ENCODE results near the gene LIAS. TPM values are rescaled to one million over a fixed set of nuclear protein-coding genes. Genes with fewer than 3 reads are reported as not detected.
A peak's percentile ranks its signal among the peaks of the same experiment; 100 is the strongest.

Gene LIAS
- total and polyA plus RNA-seq, 2 of the 13 experiments (the other 11 are each of a cell fraction or from before 2014, with no cell fraction given): 16.0 to 16.6 TPM

- TF ChIP-seq ZNF280B (CRISPR knock-in tag; IDR thresholded peaks at IDR 0.05; ENCODE audit: borderline replicate concordance) (no peak), ZNF329 (CRISPR knock-in tag; IDR thresholded peaks at IDR 0.05; ENCODE audit: low read depth) (no peak), FOXM1 (CRISPR knock-in tag; IDR thresholded peaks at IDR 0.05) (no peak), NFIC (IDR thresholded peaks at IDR 0.05; ENCODE audit: low read length) (peak; percentile 85), ZNF232 (CRISPR knock-in tag; IDR thresholded peaks at IDR 0.05; ENCODE audit: borderline replicate concordance) (peak; percentile 81; the same call in 1 of the 2 replicates), PAWR (CRISPR knock-in tag; IDR thresholded peaks at IDR 0.05; ENCODE audit: borderline replicate concordance) (no peak), ZBTB40 (IDR thresholded peaks at IDR 0.05) (no peak), ZBTB40 (CRISPR knock-in tag; IDR thresholded peaks at IDR 0.05) (peak; percentile 38; the same call in 1 of the 2 replicates), TCF7L2 (IDR thresholded peaks at IDR 0.05; ENCODE audit: low read depth, low read length) (no peak), POLR2AphosphoS5 (IDR thresholded peaks at IDR 0.05; ENCODE audit: low read depth, low read length) (no peak; the same call in 1 of the 2 replicates), FOXK2 (IDR thresholded peaks at IDR 0.05) (no peak), ZNF335 (CRISPR knock-in tag; IDR thresholded peaks at IDR 0.05) (no peak), SUZ12 (IDR thresholded peaks at IDR 0.05; ENCODE audit: low read depth, low read length) (no peak), CBX5 (CRISPR knock-in tag; IDR thresholded peaks at IDR 0.05; ENCODE audit: borderline replicate concordance) (peak; percentile 60; the same call in 1 of the 2 replicates), GATAD2A (CRISPR knock-in tag; IDR thresholded peaks at IDR 0.05) (peak; percentile 98), ZNF605 (CRISPR knock-in tag; IDR thresholded peaks at IDR 0.05) (peak; percentile 39; the same call in 1 of the 2 replicates), ZNF276 (CRISPR knock-in tag; IDR thresholded peaks at IDR 0.05; ENCODE audit: low read depth) (no peak), ZNF639 (CRISPR knock-in tag; conservative IDR thresholded peaks at IDR 0.05) (no peak)
Measured at GRCh38 chr4:39514888-39515401, 56.1 kb downstream of the LIAS start (continued).

All from HepG2 (cell line).